ENCODE data around the gene UNC5B. TPM values are rescaled to one million over a fixed set of nuclear protein-coding genes. Genes with fewer than 3 reads are reported as not detected.

The UNC5B gene
- total RNA-seq, 1 experiment from 2014 or later, result 80.5 TPM

DNA sequence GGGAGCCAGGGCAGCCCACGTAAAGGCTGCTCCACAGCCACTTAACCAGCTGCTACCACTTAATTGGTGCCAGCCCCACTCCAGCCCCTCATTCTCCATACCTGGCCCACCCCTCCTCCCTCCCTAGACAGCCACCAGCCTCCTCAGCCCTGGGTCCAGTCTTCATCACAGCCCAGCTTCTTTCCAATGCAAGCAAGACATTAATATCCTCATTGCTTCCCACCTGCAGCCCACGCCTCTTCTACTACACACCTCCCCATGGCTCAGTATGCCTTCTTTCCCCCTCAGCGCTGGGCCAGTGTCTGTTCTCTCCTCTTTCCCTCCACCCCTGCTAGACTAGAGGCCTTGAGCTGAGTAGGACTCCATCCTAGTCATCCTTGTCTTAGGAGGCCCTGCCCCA is 33.5 kb upstream of the UNC5B start:
- ChIA-PET CTCF (interaction anchor here (1.4 kb wide), 1 partner anchor 252 kb away, joined by 4 read pairs; no protein-coding TSS in a partner anchor), POLR2A (no interaction called here)
- Mint-ChIP-seq H3K9me3 (ENCODE audit: unreplicated experiment) (no peaks in the 10 kb centered on the region), H3K27ac (ENCODE audit: low read depth, unreplicated experiment) (no peak overlapping the region), H3K36me3 (ENCODE audit: insufficient read depth, unreplicated experiment) (no peaks in the 10 kb centered on the region), H3K4me1 (ENCODE audit: insufficient read depth, unreplicated experiment) (no peaks in the 10 kb centered on the region), H3K27me3 (ENCODE audit: insufficient read depth, unreplicated experiment) (peaks cover 28% of the 10 kb centered on the region), H3K4me3 (ENCODE audit: unreplicated experiment) (no peak overlapping the region)
- intact Hi-C loops (cut with micrococcal nuclease), result no loop called here
- no peak for DNase-seq (ENCODE audit: unreplicated experiment)
- BruUV-seq (replicated peaks), result no TSS peak
- TF ChIP-seq, protein P1, sequence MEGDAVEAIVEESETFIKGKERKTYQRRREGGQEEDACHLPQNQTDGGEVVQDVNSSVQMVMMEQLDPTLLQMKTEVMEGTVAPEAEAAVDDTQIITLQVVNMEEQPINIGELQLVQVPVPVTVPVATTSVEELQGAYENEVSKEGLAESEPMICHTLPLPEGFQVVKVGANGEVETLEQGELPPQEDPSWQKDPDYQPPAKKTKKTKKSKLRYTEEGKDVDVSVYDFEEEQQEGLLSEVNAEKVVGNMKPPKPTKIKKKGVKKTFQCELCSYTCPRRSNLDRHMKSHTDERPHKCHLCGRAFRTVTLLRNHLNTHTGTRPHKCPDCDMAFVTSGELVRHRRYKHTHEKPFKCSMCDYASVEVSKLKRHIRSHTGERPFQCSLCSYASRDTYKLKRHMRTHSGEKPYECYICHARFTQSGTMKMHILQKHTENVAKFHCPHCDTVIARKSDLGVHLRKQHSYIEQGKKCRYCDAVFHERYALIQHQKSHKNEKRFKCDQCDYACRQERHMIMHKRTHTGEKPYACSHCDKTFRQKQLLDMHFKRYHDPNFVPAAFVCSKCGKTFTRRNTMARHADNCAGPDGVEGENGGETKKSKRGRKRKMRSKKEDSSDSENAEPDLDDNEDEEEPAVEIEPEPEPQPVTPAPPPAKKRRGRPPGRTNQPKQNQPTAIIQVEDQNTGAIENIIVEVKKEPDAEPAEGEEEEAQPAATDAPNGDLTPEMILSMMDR (IDR thresholded peaks at IDR 0.05; ENCODE audit: unreplicated experiment), result no peak

DNA sequence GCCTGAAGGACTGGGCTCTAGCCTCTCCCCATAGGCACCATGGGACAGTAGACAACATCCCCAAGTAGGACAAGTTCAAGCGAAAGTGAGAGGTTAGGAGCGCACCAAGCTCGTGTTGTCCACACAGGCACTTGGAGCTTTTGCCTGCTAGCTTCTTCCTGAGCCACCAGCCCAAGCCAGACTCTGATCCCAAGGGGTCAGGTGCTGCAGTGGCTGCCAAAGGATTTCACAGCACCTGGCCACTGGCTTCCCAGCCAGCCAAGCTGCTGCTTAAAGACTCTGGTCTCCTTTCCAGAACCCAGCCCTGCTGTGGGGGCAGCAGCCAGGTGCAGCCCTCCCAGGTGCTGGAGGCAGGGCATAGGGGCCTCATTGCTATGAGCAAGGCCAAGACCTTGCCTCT is 33.0 kb upstream of the UNC5B start:
- H3K27ac Mint-ChIP-seq (ENCODE audit: low read depth, unreplicated experiment), result no peak overlapping the region
- BruUV-seq (replicated peaks), result no TSS peak
- no peaks in the 10 kb centered on the region for H3K4me1 Mint-ChIP-seq (ENCODE audit: insufficient read depth, unreplicated experiment)
- DNase-seq (ENCODE audit: unreplicated experiment), result no peak
- H3K27me3 Mint-ChIP-seq (ENCODE audit: insufficient read depth, unreplicated experiment), result peaks cover 28% of the 10 kb centered on the region
- H3K4me3 Mint-ChIP-seq (ENCODE audit: unreplicated experiment), result no peak overlapping the region
- POLR2A ChIA-PET, result no interaction called here
- CTCF ChIA-PET, result interaction anchor here (0.7 to 1.4 kb wide), 2 partner anchors 253 to 1080 kb away, joined by 3 to 4 read pairs; no protein-coding TSS in a partner anchor
- H3K36me3 Mint-ChIP-seq (ENCODE audit: insufficient read depth, unreplicated experiment), result no peaks in the 10 kb centered on the region
- TF ChIP-seq, protein P1 (IDR thresholded peaks at IDR 0.05; ENCODE audit: unreplicated experiment), result no peak
- no peaks in the 10 kb centered on the region for H3K9me3 Mint-ChIP-seq (ENCODE audit: unreplicated experiment)
- intact Hi-C loops (cut with micrococcal nuclease), result no loop called here

DNA sequence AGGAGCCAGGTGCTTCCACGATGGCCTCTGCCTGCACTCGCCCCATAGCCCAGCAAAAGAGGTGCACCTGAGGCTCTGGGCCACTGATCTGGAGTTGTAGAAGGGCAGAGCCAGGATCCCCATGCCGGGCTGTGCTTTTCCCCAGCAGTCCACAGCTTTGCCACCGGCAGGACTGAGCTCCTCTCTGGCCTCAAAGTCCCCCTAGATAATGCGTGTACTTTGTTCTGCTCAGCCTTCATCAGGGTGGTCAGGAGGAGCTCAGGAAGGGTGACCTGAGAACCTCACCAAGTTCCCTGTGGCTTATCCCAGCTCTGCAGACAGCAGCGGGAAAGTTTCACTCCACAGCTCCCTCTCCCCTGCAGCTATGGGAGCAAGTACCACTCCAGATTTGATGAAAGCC is 27.9 kb upstream of the UNC5B start:
- H3K27me3 Mint-ChIP-seq (ENCODE audit: insufficient read depth, unreplicated experiment), result no peaks in the 10 kb centered on the region
- BruUV-seq (replicated peaks), result no TSS peak
- no peak overlapping the region for H3K4me3 Mint-ChIP-seq (ENCODE audit: unreplicated experiment)
- TF ChIP-seq, protein P1 (IDR thresholded peaks at IDR 0.05; ENCODE audit: unreplicated experiment), result no peak
- no peaks in the 10 kb centered on the region for H3K36me3 Mint-ChIP-seq (ENCODE audit: insufficient read depth, unreplicated experiment)
- DNase-seq (ENCODE audit: unreplicated experiment), result no peak
- no peak overlapping the region for H3K27ac Mint-ChIP-seq (ENCODE audit: low read depth, unreplicated experiment)
- no peaks in the 10 kb centered on the region for H3K9me3 Mint-ChIP-seq (ENCODE audit: unreplicated experiment)
- intact Hi-C loops (cut with micrococcal nuclease), result no loop called here
- ChIA-PET CTCF (no interaction called here), POLR2A (no interaction called here)
- no peaks in the 10 kb centered on the region for H3K4me1 Mint-ChIP-seq (ENCODE audit: insufficient read depth, unreplicated experiment)

DNA sequence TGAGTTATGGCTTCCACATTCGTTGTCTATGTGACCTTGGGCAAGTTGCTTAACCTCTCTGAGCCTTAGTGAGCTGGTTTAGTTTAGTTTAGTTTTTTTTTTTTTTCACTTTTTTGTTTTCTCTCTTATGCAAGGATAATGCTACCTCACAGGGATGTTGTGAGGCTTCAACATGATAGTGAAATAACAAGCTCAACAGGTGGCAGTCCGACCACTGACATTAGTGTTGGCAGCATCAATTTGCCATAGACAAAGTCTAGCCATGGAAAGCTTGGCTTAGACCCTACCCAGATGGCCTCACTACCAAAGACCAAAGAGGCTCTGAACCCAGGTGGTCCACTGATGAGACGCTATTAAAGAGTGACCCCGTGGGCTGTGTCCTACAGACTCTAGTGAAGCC is 27.2 kb upstream of the UNC5B start:
- intact Hi-C loops (cut with micrococcal nuclease), result no loop called here
- no peak overlapping the region for H3K27ac Mint-ChIP-seq (ENCODE audit: low read depth, unreplicated experiment)
- ChIA-PET CTCF (no interaction called here), POLR2A (no interaction called here)
- DNase-seq (ENCODE audit: unreplicated experiment), result no peak
- TF ChIP-seq, protein P1 (IDR thresholded peaks at IDR 0.05; ENCODE audit: unreplicated experiment), result no peak
- BruUV-seq (replicated peaks), result no TSS peak
- H3K4me3 Mint-ChIP-seq (ENCODE audit: unreplicated experiment), result no peak overlapping the region
- H3K36me3 Mint-ChIP-seq (ENCODE audit: insufficient read depth, unreplicated experiment), result no peaks in the 10 kb centered on the region
- no peaks in the 10 kb centered on the region for H3K9me3 Mint-ChIP-seq (ENCODE audit: unreplicated experiment)
- H3K4me1 Mint-ChIP-seq (ENCODE audit: insufficient read depth, unreplicated experiment), result no peaks in the 10 kb centered on the region
- no peaks in the 10 kb centered on the region for H3K27me3 Mint-ChIP-seq (ENCODE audit: insufficient read depth, unreplicated experiment)

Data from MCF 10A (cell line).